Lung microvascular endothelial cell (primary cell): ENCODE measurements around the gene NR6A1. TPM values are rescaled to one million over a fixed set of nuclear protein-coding genes. Genes with fewer than 3 reads are reported as not detected.

Source experiments
- DNase-seq, 2 donors: peaks; one replicate each; pipeline versions ENCODE4 v3.0.0 to v3.0.0-alpha.2; 2010; ENCODE audit warnings: low read depth in 2 of 2
- total RNA-seq: library from RNA; depleted of rRNA; stranded (reverse); fragments of >200 nt; gene quantifications from 2 replicates; pipeline ENCODE4 v1.2.1, GENCODE V29; 2014

The NR6A1 gene
- total RNA-seq, 1 donor from 2014 or later, result 1.2 TPM

DNA sequence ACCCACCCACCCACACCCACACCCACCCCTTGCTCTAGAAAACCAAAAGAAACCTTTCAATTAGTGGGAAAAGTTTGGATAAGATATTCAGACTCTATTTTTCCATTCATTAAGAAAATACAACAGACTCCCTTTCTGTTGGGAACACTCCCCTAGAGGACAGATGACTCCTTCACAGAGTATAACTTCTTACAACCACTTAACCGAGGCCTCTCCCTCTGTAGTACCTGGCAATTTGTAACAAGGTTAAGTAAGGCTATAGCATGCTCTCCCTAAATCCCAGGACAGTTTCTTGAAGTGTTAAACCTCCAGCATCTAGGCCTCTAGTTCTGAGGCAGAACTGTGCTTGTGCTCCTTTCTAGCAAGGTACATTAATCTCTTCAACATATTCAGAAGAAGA, 188.0 kb downstream of the NR6A1 start:
- no peak for DNase-seq

GRCh38 chr9:124580186-124580585, 190.9 kb downstream of the NR6A1 start:
- DNase-seq, result no peak

GRCh38 chr9:124576751-124577150, 194.4 kb downstream of the NR6A1 start:
- no peak for DNase-seq

DNA sequence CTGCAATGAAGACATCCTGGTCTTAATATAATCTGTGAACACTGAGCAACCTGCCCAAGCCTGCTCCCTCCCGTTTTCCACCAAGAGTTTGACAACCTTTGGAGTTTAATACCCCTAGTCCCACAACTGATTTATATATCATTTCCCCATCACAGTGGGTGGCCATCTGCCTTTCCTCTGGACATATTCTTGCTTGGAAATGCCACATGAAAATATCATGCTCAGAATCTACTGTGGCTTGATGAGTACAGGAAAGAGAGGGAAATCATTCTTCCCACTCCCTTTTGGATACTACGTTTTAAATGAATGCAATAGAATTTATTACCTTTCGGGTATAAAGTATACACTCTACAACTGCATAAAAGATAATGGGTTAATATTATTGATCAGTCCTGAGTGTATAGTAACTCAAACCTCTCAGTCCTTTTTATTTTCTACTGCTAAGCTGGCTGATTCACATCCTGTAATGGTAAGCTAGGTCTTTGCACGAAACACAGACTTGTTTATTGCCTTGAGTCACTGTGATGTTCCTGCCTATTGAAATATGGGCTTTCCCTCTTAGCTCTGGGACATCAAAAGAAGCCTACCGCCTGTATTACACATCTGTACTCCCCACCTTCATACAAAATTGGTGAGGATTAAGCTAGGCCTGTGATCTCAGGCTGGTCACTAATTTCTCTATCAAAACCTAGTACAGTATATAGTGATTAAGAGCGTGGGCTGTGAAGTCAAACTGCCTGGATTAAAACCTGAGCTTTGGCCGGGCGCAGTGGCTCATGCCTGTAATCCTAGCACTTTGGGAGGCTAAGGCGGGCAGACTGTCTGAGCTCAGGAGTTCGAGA, 196.4 kb downstream of the NR6A1 start:
- peak in 1 of 2 donors; percentile 70 for DNase-seq

GRCh38 chr9:124570942-124571666, 200.0 kb downstream of the NR6A1 start:
- no peak for DNase-seq

DNA sequence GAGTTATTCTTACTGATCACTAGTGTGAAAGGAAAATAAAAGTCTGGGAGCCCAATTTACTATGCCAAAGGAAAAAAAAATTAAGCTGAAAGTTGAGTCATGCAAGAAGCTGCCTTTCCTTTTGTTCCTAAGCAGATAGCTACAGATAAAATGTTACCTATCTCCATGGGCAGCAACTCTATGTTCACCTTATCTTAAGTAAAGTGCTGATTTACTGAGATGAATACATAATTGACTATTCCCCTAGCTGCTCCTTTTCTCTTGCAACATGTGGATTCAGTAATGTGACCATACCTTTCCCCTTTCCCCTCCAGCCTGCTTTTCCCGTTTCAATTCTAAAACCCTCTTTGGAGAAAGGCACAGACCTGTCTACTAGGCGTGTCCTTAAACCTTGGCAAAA, 201.2 kb downstream of the NR6A1 start:
- DNase-seq, result no peak

DNA sequence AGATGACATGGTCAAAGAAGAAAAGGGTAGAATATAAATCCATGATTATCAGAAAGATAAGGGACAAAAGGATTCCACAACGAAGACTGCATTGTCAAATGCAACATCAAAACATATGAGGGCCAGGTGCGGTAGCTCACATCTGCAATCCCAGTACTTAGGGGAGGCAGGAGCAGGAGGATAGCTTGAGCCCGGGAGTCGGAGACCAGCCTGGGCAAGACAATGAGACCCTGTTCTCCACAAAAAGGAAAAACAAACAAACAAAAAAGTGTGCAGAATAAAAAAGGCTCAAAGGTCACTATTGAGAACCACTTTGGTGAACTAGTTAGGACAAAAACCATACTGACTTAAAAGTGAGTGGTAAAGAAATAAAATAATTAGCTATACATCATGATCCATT, 203.7 kb downstream of the NR6A1 start:
- DNase-seq, result no peak

- no peak for DNase-seq
Observed at GRCh38 chr9:124562328-124562727, 208.8 kb downstream of the NR6A1 start.

GRCh38 chr9:124559871-124560270, 211.2 kb downstream of the NR6A1 start:
- DNase-seq, result peak in 1 of 2 donors; percentile 11

DNA sequence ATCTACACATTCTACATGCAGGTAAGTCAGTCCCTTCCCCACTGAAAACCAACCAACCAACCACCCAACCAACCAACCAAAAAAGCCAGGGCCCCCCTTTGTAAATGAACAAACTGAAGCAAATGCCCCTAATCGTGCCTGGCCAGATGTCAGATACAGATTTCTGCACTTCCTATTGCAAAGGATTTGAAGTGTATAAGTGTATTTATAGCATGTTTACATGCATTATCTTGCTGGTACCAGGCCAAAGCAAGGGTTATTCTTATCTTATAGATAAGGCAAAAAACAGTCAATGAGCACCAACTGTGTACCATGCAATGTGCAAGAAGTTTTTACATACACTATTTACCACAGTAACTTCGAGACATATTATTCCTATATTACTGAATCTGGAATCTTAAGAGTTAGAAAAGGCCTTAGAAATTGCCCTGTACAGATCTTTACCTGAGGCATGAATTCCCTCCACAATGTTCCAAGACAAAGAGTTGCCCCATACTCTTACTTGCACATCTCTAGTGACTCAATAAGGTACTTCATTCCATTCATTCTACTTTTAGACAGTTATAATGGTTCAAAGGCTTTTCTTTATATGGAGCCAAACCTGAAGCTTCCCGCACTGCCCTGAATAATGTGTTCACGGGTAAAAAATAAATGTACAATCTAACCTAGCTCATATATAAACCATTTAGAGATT, 212.2 kb downstream of the NR6A1 start:
- no peak for DNase-seq

DNA sequence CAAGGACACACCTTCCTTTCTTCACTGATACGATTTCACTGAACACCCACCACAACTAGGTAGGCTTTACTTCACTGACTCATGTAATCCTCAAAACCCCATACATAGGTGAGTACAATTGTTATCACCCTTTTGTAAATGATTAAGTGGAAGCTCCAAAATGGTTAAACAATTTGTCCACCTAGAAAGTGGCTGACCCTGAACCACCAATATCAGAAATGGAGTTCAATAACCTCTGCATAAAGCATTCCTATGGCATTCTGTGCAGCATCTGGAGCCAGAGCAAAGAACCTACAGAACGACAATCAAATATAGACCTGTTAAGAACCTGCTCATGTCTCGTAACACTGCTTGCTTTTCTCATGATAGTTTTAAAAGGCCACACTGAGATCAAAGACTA, 213.2 kb downstream of the NR6A1 start:
- DNase-seq, result no peak

- no peak for DNase-seq
Observed at GRCh38 chr9:124555043-124555442, 216.1 kb downstream of the NR6A1 start.

DNA sequence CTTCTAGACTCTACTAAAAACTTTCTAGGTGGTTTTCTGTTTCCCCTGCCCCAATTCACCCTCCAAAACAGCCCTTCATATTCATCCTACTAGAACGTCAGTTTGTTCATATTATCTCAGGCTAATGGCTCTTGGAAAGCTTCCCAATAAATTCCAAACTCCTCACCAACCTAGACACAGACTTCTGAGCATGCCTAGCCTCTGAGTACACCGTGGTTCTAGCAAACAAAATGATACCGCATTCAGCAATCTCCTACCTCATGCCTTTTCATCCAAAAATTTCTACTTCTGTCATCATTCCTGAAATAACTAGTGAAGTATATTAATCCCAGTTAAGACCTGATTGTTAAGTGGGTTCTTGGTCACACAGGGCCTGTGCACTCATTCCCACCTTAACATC, 217.4 kb downstream of the NR6A1 start:
- DNase-seq, result no peak

DNA sequence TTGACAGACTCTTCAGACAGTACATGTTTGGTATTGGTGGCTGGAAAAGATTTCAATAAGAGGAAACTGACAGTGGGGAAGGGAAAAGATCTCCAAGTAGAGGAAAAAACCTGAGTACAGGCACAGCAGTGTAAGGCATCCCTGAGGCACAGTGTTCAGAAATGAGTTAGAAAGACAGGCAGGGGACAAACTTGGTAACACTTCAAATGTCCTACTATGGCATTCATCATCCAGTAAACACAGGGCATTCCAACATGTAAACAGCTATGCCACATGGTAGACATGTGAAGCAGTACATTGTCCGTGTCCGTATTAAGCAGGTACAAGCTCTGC, 218.9 kb downstream of the NR6A1 start:
- no peak for DNase-seq

- peak; percentile 41 to 59 for DNase-seq
Observed at GRCh38 chr9:124551472-124552272, 219.4 kb downstream of the NR6A1 start.

DNA sequence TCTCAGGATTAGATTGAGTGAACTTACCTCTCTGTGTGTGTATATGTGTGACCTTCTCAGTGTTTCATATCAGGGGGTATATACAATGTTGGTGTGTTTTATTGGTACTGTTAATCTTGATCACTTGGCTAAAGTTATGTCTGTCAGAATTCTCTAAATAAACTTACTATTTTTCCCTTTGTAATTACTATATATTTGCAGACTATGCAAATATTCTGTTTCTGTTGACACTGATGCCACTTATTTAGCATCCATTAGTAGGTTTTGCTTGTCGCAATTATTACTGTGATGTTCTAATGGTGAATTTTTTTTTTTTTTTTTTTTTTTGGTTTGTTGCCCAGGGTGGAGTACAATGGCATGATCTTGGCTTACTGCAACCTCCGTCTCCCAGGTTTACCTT, 221.0 kb downstream of the NR6A1 start:
- no peak for DNase-seq

GRCh38 chr9:124549016-124549415, 222.1 kb downstream of the NR6A1 start:
- no peak for DNase-seq

DNA sequence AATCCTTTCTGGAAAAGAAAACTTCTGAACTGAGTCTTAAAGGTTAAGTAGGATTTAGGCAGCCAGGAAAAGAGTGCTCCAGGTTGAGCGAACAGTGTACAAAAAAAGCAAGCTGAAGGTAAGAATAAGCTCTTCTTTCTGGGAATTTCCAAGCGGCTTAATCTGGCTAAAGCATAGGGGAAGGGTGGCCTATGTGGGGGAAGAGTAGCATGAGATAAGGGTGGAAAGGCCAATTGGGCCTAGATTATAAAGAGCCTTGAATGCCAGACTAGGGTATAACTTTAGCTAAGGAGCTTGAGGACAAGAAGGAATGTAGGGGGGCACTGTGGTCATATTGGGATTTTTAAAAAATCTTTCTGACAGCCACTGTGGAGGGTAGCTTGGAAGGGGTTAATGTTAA, 226.6 kb downstream of the NR6A1 start:
- DNase-seq, result no peak

GRCh38 chr9:124541824-124542223, 229.3 kb downstream of the NR6A1 start:
- no peak for DNase-seq

DNA sequence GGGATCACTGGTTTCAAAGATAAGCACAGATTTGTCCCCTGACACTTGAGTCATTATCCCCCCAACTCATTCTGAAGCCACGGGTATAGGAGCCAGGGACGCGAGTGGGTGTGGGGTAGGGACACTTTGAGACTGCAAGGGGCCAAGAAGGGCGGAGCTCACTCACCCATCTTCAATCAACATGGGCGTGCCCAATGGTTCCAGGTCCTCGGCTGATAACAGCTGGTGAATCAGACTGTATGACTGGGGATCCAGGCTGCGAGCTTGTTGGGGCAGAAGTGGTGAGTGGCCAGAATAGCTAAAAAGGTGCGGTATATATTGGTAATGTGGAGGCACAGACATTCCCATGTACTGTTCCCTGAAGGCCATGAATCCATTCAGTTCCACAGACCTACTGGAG, 233.2 kb downstream of the NR6A1 start:
- DNase-seq, result no peak

GRCh38 chr9:124535846-124536245, 235.3 kb downstream of the NR6A1 start:
- no peak for DNase-seq

DNA sequence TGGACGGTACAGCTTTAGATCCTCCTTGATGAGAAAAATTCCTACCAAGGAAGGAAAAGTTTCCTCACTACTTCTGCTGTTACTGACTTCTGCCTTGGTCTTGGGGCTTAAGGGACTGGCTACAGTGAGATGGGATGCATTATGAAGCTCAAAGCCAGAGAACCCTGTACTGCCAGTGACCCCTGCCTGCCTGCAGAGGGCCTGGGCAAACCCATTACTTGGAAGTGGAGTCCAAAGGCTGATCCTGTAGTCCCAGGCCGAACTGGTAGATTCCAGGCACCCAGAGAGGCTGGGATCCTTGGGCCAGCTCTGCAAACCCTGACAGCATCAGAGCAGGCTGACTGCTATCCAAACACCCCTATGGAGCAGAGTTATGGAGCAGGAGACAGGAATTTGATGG, 238.2 kb downstream of the NR6A1 start:
- no peak for DNase-seq
